Memory B cell (primary cell): Measurements from ENCODE around the gene DCTN5.

Experiments
- ATAC-seq: fragments of 150-1000 bp; cut with Tn5 transposase; 2 replicates; pipeline ENCODE4 v1.10.0; 2021; ENCODE audit warnings: low read depth, mild to moderate bottlenecking, moderate library complexity
- DNase-seq, 2 donors: peaks; one replicate each; pipeline ENCODE4 v3.0.0; 2022; ENCODE audit warnings: low spot score in 2 of 2
- H3K27ac Mint-ChIP-seq: one replicate; pipeline ENCODE4 v1.8.0; 2022; ENCODE audit warnings: mild to moderate bottlenecking, moderate library complexity, mixed read lengths
- H3K27me3 Mint-ChIP-seq: one replicate; pipeline ENCODE4 v1.8.0; 2022; ENCODE audit warnings: mixed read lengths
- H3K36me3 Mint-ChIP-seq: one replicate; pipeline ENCODE4 v1.8.0; 2022; ENCODE audit warnings: mild to moderate bottlenecking, mixed read lengths
- H3K4me1 Mint-ChIP-seq: one replicate; pipeline ENCODE4 v1.8.0; 2022; ENCODE audit warnings: mixed read lengths
- H3K4me3 Mint-ChIP-seq: one replicate; pipeline ENCODE4 v1.8.0; 2022; ENCODE audit warnings: mild to moderate bottlenecking, moderate library complexity, mixed read lengths
- H3K9me3 Mint-ChIP-seq: one replicate; pipeline ENCODE4 v1.8.0; 2022; ENCODE audit warnings: mixed read lengths

DCTN5 gene

DNA sequence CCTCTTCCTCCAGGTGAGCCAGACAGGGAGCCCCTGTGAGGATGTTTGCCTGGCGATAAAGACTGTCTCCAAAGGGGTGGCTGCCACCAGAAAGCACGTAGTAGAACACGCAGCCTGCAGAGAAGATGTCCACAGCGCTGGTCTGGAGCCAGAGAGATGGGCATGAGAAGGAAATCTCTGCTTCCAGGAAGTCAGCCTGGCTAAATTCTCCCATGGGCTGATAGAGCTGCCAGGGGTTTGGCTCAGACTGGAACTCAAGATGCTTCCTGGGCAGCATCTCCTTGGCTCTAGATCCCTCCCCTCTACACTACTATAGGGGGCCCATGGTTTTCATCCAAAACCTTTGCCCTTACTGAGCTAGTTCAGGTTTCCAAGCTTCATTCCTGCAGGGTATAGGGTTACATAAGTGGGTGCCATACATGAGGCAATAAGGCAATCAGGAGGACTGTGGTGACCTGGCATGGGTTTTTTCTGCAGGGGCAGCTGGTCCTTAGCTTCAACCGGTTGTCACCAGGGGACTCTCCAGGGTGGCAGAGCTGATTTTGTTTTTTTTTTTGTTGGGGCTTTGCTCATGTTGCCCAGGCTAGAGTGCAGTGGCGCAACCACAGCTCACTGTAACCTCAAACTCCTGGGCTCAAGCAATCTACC lies 51.0 kb downstream of the DCTN5 start:
- no peak overlapping the region for H3K4me3 Mint-ChIP-seq
- H3K9me3 Mint-ChIP-seq, result no peaks in the 10 kb centered on the region
- peaks cover 5% of the 10 kb centered on the region for H3K4me1 Mint-ChIP-seq
- H3K27ac Mint-ChIP-seq, result no peak overlapping the region
- H3K36me3 Mint-ChIP-seq, result peaks cover 14% of the 10 kb centered on the region
- no peak for ATAC-seq
- H3K27me3 Mint-ChIP-seq, result peaks cover 4% of the 10 kb centered on the region
- DNase-seq, result no peak

DNA sequence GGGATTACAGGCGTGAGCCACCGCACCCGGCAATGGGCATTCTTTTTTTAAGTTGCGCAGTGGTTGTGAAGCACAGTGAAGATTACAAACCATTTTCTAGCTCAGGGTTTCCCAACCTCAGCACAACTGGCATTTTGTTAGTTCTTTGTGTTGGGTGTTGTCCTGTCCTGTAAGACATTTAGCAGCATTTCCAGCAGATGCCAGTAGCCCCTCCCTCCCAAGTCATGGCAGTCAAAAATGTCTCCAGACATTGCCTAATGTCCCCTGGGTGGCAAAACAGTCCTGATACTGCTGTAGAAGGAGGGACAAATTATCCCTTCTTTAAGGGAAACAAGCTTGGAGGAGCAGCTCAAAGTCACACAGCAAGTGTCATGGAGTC lies 53.0 kb downstream of the DCTN5 start:
- H3K4me1 Mint-ChIP-seq, result peaks cover 10% of the 10 kb centered on the region
- H3K36me3 Mint-ChIP-seq, result peaks cover 9% of the 10 kb centered on the region
- H3K27me3 Mint-ChIP-seq, result peaks cover 4% of the 10 kb centered on the region
- ATAC-seq (no peak), DNase-seq (no peak)
- no peak overlapping the region for H3K27ac Mint-ChIP-seq
- H3K9me3 Mint-ChIP-seq, result no peaks in the 10 kb centered on the region
- H3K4me3 Mint-ChIP-seq, result peak overlapping the region; percentile 68

- ATAC-seq, result no peak
- no peaks in the 10 kb centered on the region for H3K9me3 Mint-ChIP-seq
- peak overlapping the region; percentile 68 for H3K4me3 Mint-ChIP-seq
- peaks cover 4% of the 10 kb centered on the region for H3K36me3 Mint-ChIP-seq
- no peak overlapping the region for H3K27ac Mint-ChIP-seq
- peaks cover 13% of the 10 kb centered on the region for H3K4me1 Mint-ChIP-seq
- no peak for DNase-seq
- H3K27me3 Mint-ChIP-seq, result peaks cover 4% of the 10 kb centered on the region
These were observed 53.5 kb downstream of the DCTN5 start for GRCh38 chr16:23694644-23695373.

DNA sequence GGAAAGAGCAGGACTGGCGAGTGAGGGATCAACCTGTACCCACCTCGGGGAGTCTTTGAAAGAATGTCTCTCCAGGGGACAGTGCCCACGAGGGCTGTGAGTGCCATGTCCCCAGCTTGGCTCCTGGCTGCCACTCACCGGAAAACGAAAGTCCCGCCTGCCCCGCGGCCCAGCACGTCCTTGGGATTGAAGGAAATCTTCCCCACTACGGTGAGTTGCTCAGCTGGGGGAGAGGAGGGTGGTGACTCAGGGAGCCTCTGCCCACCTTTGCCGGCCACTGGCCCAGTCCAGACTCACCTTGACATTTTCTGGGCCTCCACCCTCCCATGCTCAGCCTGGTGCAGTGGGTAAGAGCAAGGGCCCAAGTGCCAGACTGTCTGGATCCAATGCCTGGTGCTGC lies 54.5 kb downstream of the DCTN5 start:
- Mint-ChIP-seq H3K4me1 (peaks cover 13% of the 10 kb centered on the region), H3K36me3 (no peaks in the 10 kb centered on the region), H3K27me3 (peaks cover 4% of the 10 kb centered on the region), H3K4me3 (no peak overlapping the region), H3K27ac (no peak overlapping the region), H3K9me3 (no peaks in the 10 kb centered on the region)
- DNase-seq (no peak), ATAC-seq (no peak)

GRCh38 chr16:23699100-23699499 lies 57.8 kb downstream of the DCTN5 start:
- ATAC-seq (peak; percentile 100), DNase-seq (peak; percentile 25 to 43)
- peaks cover 4% of the 10 kb centered on the region for H3K9me3 Mint-ChIP-seq
- peak overlapping the region; percentile 41 for H3K4me3 Mint-ChIP-seq
- peaks cover 13% of the 10 kb centered on the region for H3K4me1 Mint-ChIP-seq
- peaks cover 12% of the 10 kb centered on the region for H3K27me3 Mint-ChIP-seq
- H3K36me3 Mint-ChIP-seq, result peaks cover 3% of the 10 kb centered on the region
- H3K27ac Mint-ChIP-seq, result no peak overlapping the region

DNA sequence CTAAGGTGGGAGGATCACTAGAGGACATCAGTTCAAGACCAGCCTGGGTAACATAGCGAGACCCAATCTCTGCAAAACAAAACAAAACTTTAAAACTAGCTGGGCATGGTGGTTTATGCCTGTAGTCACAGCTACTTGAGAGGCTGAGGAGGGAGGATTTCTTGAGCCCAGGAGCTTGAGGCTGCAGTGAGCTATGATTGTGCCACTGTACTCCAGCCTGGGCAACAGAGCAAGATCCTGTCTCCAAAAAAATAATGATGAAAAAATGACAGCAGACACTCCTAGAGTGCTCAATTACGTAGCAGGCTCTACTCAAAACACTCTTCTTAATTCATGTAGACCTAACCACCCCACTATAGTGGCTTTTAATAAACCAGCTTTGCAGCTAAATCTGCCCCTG lies 58.8 kb downstream of the DCTN5 start:
- Mint-ChIP-seq H3K4me1 (peaks cover 9% of the 10 kb centered on the region), H3K36me3 (peaks cover 3% of the 10 kb centered on the region), H3K27me3 (peaks cover 15% of the 10 kb centered on the region), H3K27ac (no peak overlapping the region), H3K4me3 (no peak overlapping the region), H3K9me3 (peaks cover 4% of the 10 kb centered on the region)
- DNase-seq (no peak), ATAC-seq (no peak)

GRCh38 chr16:23700509-23700908 lies 59.2 kb downstream of the DCTN5 start:
- no peak for ATAC-seq
- Mint-ChIP-seq H3K27ac (no peak overlapping the region), H3K4me3 (no peak overlapping the region), H3K4me1 (peaks cover 9% of the 10 kb centered on the region), H3K9me3 (peaks cover 4% of the 10 kb centered on the region), H3K36me3 (peaks cover 3% of the 10 kb centered on the region), H3K27me3 (peaks cover 18% of the 10 kb centered on the region)
- no peak for DNase-seq

DNA sequence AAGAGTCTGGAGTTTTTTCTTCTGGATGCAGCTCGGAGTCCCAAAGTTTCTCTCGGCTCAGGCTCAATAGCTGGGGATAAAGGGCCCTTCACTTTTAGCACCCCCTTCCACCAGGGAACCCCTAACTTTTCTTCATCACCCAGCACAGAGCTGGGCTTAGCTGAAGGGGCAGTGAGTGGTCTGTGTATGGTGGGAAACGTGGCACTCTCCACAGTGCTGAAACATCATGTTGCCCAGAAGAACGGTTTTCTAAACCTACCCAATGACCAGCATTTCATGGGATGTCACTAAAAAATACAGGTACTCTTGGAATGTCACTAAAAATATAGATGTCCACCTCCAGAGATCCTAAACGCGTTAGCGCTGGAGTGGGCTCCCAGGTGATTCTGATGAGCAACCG lies 59.8 kb downstream of the DCTN5 start:
- Mint-ChIP-seq H3K27me3 (peaks cover 20% of the 10 kb centered on the region), H3K9me3 (peaks cover 4% of the 10 kb centered on the region), H3K27ac (no peak overlapping the region), H3K4me1 (peaks cover 9% of the 10 kb centered on the region), H3K4me3 (no peak overlapping the region), H3K36me3 (peaks cover 3% of the 10 kb centered on the region)
- DNase-seq (no peak), ATAC-seq (no peak)

DNA sequence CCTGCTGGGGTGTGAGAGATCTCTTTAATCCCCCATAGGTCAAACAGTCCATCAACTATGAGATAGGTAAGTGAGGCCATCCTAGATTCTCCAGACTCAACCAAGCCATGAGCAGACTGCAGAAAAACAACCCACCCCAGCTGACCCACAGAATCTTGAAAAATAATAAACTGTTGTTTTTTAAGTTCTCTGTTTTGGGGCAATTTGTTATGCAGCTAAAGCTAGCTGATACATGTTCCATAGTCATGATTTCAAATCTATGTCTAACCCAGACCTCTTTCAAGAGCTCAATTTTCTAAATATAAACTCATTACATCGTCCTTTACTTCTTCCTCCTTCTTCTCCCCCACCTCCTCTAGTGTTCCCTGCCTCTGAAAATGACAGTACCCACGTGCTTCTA lies 61.7 kb downstream of the DCTN5 start:
- Mint-ChIP-seq H3K4me3 (no peak overlapping the region), H3K27ac (no peak overlapping the region), H3K27me3 (peaks cover 19% of the 10 kb centered on the region), H3K4me1 (peaks cover 9% of the 10 kb centered on the region), H3K36me3 (peaks cover 3% of the 10 kb centered on the region), H3K9me3 (peaks cover 4% of the 10 kb centered on the region)
- no peak for ATAC-seq
- no peak for DNase-seq

DNA sequence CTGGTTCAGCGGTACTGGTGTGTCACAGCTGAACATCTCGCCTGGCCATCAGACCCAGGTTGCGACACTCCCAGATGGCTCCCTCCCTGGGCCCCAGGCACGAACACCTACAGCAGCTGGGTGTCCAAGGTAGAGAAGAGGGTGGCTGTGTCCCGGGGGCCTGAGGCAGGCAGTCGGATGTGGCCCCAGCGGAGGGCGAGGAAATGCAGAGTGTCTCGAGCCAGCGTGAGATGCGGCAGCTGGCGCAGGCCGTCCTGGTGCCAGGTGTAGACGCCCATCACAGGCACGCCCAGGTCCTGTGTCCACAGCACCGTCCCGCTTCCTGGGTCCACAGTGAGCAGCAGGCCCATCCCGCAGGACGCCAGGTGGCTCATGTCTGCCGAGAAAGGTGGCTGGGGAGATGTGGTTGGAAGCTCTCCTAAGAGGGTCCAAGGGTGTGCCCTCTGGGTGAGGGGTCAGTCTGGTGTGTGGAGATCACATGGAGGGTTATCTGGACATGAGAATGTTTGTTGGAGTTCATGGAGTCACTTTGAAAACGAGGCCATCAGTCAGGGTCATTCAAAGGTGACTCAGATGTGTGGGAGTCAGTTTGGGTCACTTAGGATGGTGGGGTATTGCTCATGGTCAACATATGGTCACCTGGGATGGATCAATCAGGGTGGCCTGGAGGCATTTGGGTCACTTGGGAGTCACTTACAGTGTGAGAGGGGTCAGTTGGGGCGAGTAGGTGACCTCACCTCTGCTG lies 63.7 kb downstream of the DCTN5 start:
- H3K36me3 Mint-ChIP-seq, result peaks cover 5% of the 10 kb centered on the region
- peaks cover 6% of the 10 kb centered on the region for H3K9me3 Mint-ChIP-seq
- no peak overlapping the region for H3K27ac Mint-ChIP-seq
- H3K4me1 Mint-ChIP-seq, result no peaks in the 10 kb centered on the region
- H3K4me3 Mint-ChIP-seq, result no peak overlapping the region
- ATAC-seq, result no peak
- no peak for DNase-seq
- H3K27me3 Mint-ChIP-seq, result peaks cover 19% of the 10 kb centered on the region

GRCh38 chr16:23705517-23705902 lies 64.2 kb downstream of the DCTN5 start:
- peaks cover 12% of the 10 kb centered on the region for H3K9me3 Mint-ChIP-seq
- H3K4me1 Mint-ChIP-seq, result no peaks in the 10 kb centered on the region
- H3K27ac Mint-ChIP-seq, result no peak overlapping the region
- no peak overlapping the region for H3K4me3 Mint-ChIP-seq
- ATAC-seq, result no peak
- peaks cover 24% of the 10 kb centered on the region for H3K27me3 Mint-ChIP-seq
- H3K36me3 Mint-ChIP-seq, result peaks cover 6% of the 10 kb centered on the region
- no peak for DNase-seq

DNA sequence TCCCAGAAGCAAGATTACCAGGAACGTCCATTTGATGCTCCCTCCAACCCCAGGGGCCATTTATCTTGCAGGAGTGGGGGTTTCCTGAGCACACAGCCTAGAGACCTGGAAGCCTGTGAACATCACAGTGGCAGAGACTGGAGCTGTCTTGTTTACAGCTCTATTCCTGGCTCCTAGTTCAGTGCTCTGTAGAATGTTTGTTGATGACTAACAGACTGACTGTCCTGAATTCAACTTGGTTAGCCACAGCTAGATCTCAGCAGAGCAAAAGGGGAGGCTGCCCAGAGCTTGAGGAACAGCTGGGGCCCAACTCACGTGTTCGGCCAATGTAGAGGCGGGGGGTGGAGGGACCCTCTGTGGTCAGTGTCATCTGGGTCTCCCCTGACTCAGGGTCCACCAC lies 65.2 kb downstream of the DCTN5 start:
- ATAC-seq (no peak), DNase-seq (no peak)
- Mint-ChIP-seq H3K27ac (no peak overlapping the region), H3K4me1 (no peaks in the 10 kb centered on the region), H3K36me3 (peaks cover 6% of the 10 kb centered on the region), H3K27me3 (peaks cover 24% of the 10 kb centered on the region), H3K9me3 (peaks cover 12% of the 10 kb centered on the region), H3K4me3 (no peak overlapping the region)

DNA sequence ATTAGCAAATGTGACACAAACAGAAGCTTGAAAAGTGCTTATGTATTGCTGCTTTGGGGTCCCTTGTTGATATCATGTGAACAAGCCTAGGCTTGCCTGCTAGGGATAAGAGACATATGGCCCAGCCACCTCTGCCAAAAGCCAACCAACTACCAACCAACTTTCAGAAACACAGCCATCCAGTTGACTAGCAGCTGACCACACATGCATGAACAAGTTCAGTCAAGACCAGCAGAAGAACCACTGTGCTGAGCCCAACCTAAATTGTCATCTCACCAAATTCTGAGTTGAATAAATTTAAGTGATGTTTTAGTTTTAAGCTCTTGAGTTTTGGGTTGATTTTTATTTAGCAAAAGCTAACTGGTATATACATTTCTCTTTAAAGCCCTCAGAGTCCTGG lies 68.3 kb downstream of the DCTN5 start:
- ATAC-seq (no peak), DNase-seq (no peak)
- H3K27ac Mint-ChIP-seq, result no peak overlapping the region
- H3K4me1 Mint-ChIP-seq, result no peaks in the 10 kb centered on the region
- H3K9me3 Mint-ChIP-seq, result peaks cover 8% of the 10 kb centered on the region
- peaks cover 25% of the 10 kb centered on the region for H3K27me3 Mint-ChIP-seq
- peaks cover 3% of the 10 kb centered on the region for H3K36me3 Mint-ChIP-seq
- no peak overlapping the region for H3K4me3 Mint-ChIP-seq

- peaks cover 26% of the 10 kb centered on the region for H3K27me3 Mint-ChIP-seq
- no peak for ATAC-seq
- H3K9me3 Mint-ChIP-seq, result peaks cover 8% of the 10 kb centered on the region
- no peaks in the 10 kb centered on the region for H3K4me1 Mint-ChIP-seq
- H3K36me3 Mint-ChIP-seq, result peaks cover 3% of the 10 kb centered on the region
- H3K27ac Mint-ChIP-seq, result no peak overlapping the region
- no peak for DNase-seq
- no peak overlapping the region for H3K4me3 Mint-ChIP-seq
These were observed 68.7 kb downstream of the DCTN5 start for GRCh38 chr16:23710008-23710407.
